Astrocyte (in vitro differentiated cells and primary cell): ENCODE measurements around the gene RIMBP2. TPM values are rescaled to one million over a fixed set of nuclear protein-coding genes. Genes with fewer than 3 reads are reported as not detected.

Experiments used
- DNase-seq: peaks from one replicate; pipeline ENCODE4 v3.0.0-alpha.2; 2010; ENCODE audit warnings: low read depth
- FAIRE-seq: peaks from 2 replicates; lab custom pipeline; 2011; peaks lifted over from hg19 to GRCh38; lab: Jason Lieb, UNC
- H2AFZ ChIP-seq: 2 replicates; pipeline ENCODE4 v1.6.0; 2012; ENCODE audit warnings: low read depth, low read length, inconsistent platforms
- H3K27ac ChIP-seq: 2 replicates; pipeline ENCODE4 v1.5.1; 2011; ENCODE audit warnings: low read depth, low read length, inconsistent platforms
- H3K27me3 ChIP-seq: 2 replicates; pipeline ENCODE4 v1.6.0; 2011; ENCODE audit warnings: low read length, inconsistent platforms; ENCODE audit not compliant: insufficient read depth
- H3K36me3 ChIP-seq: 2 replicates; pipeline ENCODE4 v1.5.1; 2011; ENCODE audit warnings: low read length, inconsistent platforms; ENCODE audit not compliant: insufficient read depth
- H3K4me1 ChIP-seq: 2 replicates; pipeline ENCODE4 v1.5.1; 2011; ENCODE audit warnings: low read length, inconsistent platforms; ENCODE audit not compliant: insufficient read depth
- H3K4me2 ChIP-seq: 2 replicates; pipeline ENCODE4 v1.6.0; 2012; ENCODE audit warnings: low read length, inconsistent platforms
- H3K4me3 ChIP-seq: 2 replicates; pipeline ENCODE4 v1.5.1; 2011; ENCODE audit warnings: low read depth, mild to moderate bottlenecking, low read length, inconsistent platforms; ENCODE audit not compliant: insufficient read depth
- H3K79me2 ChIP-seq: 2 replicates; pipeline ENCODE4 v1.6.0; 2012; ENCODE audit warnings: mild to moderate bottlenecking, low read length, inconsistent platforms; ENCODE audit not compliant: insufficient read depth
- H3K9ac ChIP-seq: 2 replicates; pipeline ENCODE4 v1.6.0; 2012; ENCODE audit warnings: mild to moderate bottlenecking, low read length, inconsistent platforms
- H3K9me3 ChIP-seq: 2 replicates; pipeline ENCODE4 v1.5.1; 2012; ENCODE audit warnings: low read depth, mild to moderate bottlenecking, low read length, inconsistent platforms; ENCODE audit not compliant: insufficient read depth
- H4K20me1 ChIP-seq: 2 replicates; pipeline ENCODE4 v1.6.0; 2012; ENCODE audit warnings: low read length, inconsistent platforms; ENCODE audit not compliant: insufficient read depth
- H3K27ac Mint-ChIP-seq: one replicate; pipeline ENCODE4 v1.8.0; 2021; ENCODE audit warnings: mild to moderate bottlenecking, mixed read lengths; ENCODE audit not compliant: unreplicated experiment
- H3K27me3 Mint-ChIP-seq: one replicate; pipeline ENCODE4 v1.8.0; 2021; ENCODE audit warnings: low read depth, mixed read lengths; ENCODE audit not compliant: unreplicated experiment
- H3K36me3 Mint-ChIP-seq: one replicate; pipeline ENCODE4 v1.8.0; 2021; ENCODE audit warnings: low read depth, mixed read lengths; ENCODE audit not compliant: unreplicated experiment
- H3K4me1 Mint-ChIP-seq: one replicate; pipeline ENCODE4 v1.8.0; 2021; ENCODE audit warnings: low read depth, mixed read lengths; ENCODE audit not compliant: unreplicated experiment
- H3K4me3 Mint-ChIP-seq: one replicate; pipeline ENCODE4 v1.8.0; 2021; ENCODE audit warnings: mild to moderate bottlenecking, moderate library complexity, mixed read lengths; ENCODE audit not compliant: unreplicated experiment
- H3K9me3 Mint-ChIP-seq: one replicate; pipeline ENCODE4 v1.8.0; 2021; ENCODE audit warnings: mild to moderate bottlenecking, mixed read lengths; ENCODE audit not compliant: unreplicated experiment
- CTCF ChIP-seq: IDR thresholded peaks from 2 replicates; pipeline ENCODE4 v1.5.1; 2011; ENCODE audit warnings: low read depth, mild to moderate bottlenecking, inconsistent platforms, low read length, moderate library complexity; ENCODE audit not compliant: insufficient read depth
- EZH2 ChIP-seq: IDR thresholded peaks from 2 replicates; pipeline ENCODE4 v1.6.1; 2012; ENCODE audit warnings: mild to moderate bottlenecking, low read length, inconsistent platforms; ENCODE audit not compliant: insufficient read depth
- total RNA-seq: library from RNA; stranded (reverse); gene quantifications from 2 replicates; pipeline ENCODE4 v1.2.1, GENCODE V29; 2021

The RIMBP2 gene
- total RNA-seq, 1 donor from 2014 or later, result 2.2 TPM

GRCh38 chr12:130667421-130667960, 48.6 kb downstream of the RIMBP2 start:
- TF ChIP-seq CTCF, result no peak
- no peak for TF ChIP-seq EZH2
- H3K4me1 ChIP-seq, result no peaks in the 10 kb centered on the region
- no peak overlapping the region for H2AFZ ChIP-seq
- Mint-ChIP-seq H3K27me3 (peaks cover 1% of the 10 kb centered on the region), H3K36me3 (no peaks in the 10 kb centered on the region), H3K4me1 (no peaks in the 10 kb centered on the region), H3K27ac (no peak overlapping the region), H3K4me3 (no peak overlapping the region), H3K9me3 (peaks cover 27% of the 10 kb centered on the region)
- no peaks in the 10 kb centered on the region for H3K79me2 ChIP-seq
- no peak overlapping the region for H3K4me3 ChIP-seq
- no peak overlapping the region for H3K4me2 ChIP-seq
- H3K27me3 ChIP-seq, result no peaks in the 10 kb centered on the region
- no peak overlapping the region for H3K9ac ChIP-seq
- no peaks in the 10 kb centered on the region for H3K36me3 ChIP-seq
- H4K20me1 ChIP-seq, result no peaks in the 10 kb centered on the region
- FAIRE-seq (no peak), DNase-seq (no peak)
- no peak overlapping the region for H3K27ac ChIP-seq
- peaks cover 4% of the 10 kb centered on the region for H3K9me3 ChIP-seq

- no peaks in the 10 kb centered on the region for H4K20me1 ChIP-seq
- H3K9me3 ChIP-seq, result peaks cover 4% of the 10 kb centered on the region
- H3K9ac ChIP-seq, result no peak overlapping the region
- no peak overlapping the region for H3K27ac Mint-ChIP-seq
- H3K4me3 ChIP-seq, result no peak overlapping the region
- no peak overlapping the region for H3K27ac ChIP-seq
- FAIRE-seq, result no peak
- no peaks in the 10 kb centered on the region for H3K4me1 ChIP-seq
- H3K36me3 Mint-ChIP-seq, result no peaks in the 10 kb centered on the region
- H3K27me3 Mint-ChIP-seq, result peaks cover 1% of the 10 kb centered on the region
- peaks cover 26% of the 10 kb centered on the region for H3K9me3 Mint-ChIP-seq
- no peak for TF ChIP-seq CTCF
- no peak for TF ChIP-seq EZH2
- no peak overlapping the region for H3K4me2 ChIP-seq
- H3K79me2 ChIP-seq, result no peaks in the 10 kb centered on the region
- H3K36me3 ChIP-seq, result no peaks in the 10 kb centered on the region
- no peak overlapping the region for H2AFZ ChIP-seq
- H3K4me3 Mint-ChIP-seq, result no peak overlapping the region
- H3K27me3 ChIP-seq, result no peaks in the 10 kb centered on the region
- no peaks in the 10 kb centered on the region for H3K4me1 Mint-ChIP-seq
- DNase-seq, result no peak
Observed at GRCh38 chr12:130666645-130667044, 49.5 kb downstream of the RIMBP2 start.

GRCh38 chr12:130665753-130666152, 50.3 kb downstream of the RIMBP2 start:
- no peaks in the 10 kb centered on the region for H3K36me3 ChIP-seq
- DNase-seq, result no peak
- no peak for TF ChIP-seq EZH2
- no peak for TF ChIP-seq CTCF
- Mint-ChIP-seq H3K4me1 (no peaks in the 10 kb centered on the region), H3K27me3 (peaks cover 1% of the 10 kb centered on the region), H3K9me3 (peaks cover 26% of the 10 kb centered on the region), H3K36me3 (no peaks in the 10 kb centered on the region), H3K4me3 (no peak overlapping the region), H3K27ac (no peak overlapping the region)
- H3K4me3 ChIP-seq, result no peak overlapping the region
- H2AFZ ChIP-seq, result no peak overlapping the region
- H3K27ac ChIP-seq, result no peak overlapping the region
- no peaks in the 10 kb centered on the region for H3K27me3 ChIP-seq
- H3K79me2 ChIP-seq, result no peaks in the 10 kb centered on the region
- no peaks in the 10 kb centered on the region for H4K20me1 ChIP-seq
- no peak for FAIRE-seq
- H3K4me2 ChIP-seq, result no peak overlapping the region
- H3K4me1 ChIP-seq, result no peaks in the 10 kb centered on the region
- H3K9me3 ChIP-seq, result peaks cover 4% of the 10 kb centered on the region
- no peak overlapping the region for H3K9ac ChIP-seq
